Spleen (tissue), 11 donors: Measurements from ENCODE around the gene LAMA5. TPM values are rescaled to one million over a fixed set of nuclear protein-coding genes. Genes with fewer than 3 reads are reported as not detected.

Source experiments
- DNase-seq: peaks from one replicate; pipeline ENCODE4 v3.0.0-alpha.2; 2020
- H3K27ac ChIP-seq, 8 donors: fragments of 200-600 bp; sonication (generic) in 7 of 8; 1 replicate in 4 of 8; 2 replicates in 4 of 8; pipeline versions ENCODE4 v1.5.0 to v1.8.0; 2016 to 2021; ENCODE audit warnings: inconsistent platforms in 4 of 8, mild to moderate bottlenecking in 4 of 8, moderate library complexity in 1 of 8
- H3K27me3 ChIP-seq, 7 donors: fragments of 200-600 bp; sonication (generic) in 6 of 7; replicated peaks in 1 of 7; 1 replicate in 4 of 7; 2 replicates in 3 of 7; pipeline versions ENCODE4 v1.5.0 to v1.8.0; 2016 to 2021; ENCODE audit warnings: inconsistent platforms in 3 of 7, mild to moderate bottlenecking in 1 of 7
- H3K36me3 ChIP-seq, 6 donors: fragments of 200-600 bp; sonication (generic) in 5 of 6; 1 replicate in 4 of 6; 2 replicates in 2 of 6; pipeline versions ENCODE4 v1.5.0 to v1.8.0; 2016 to 2021; ENCODE audit warnings: inconsistent platforms in 2 of 6
- H3K4me1 ChIP-seq, 6 donors: fragments of 200-600 bp; sonication (generic) in 5 of 6; 1 replicate in 3 of 6; 2 replicates in 3 of 6; pipeline versions ENCODE4 v1.5.0 to v1.8.0; 2016 to 2021; ENCODE audit warnings: inconsistent platforms in 3 of 6
- H3K4me3 ChIP-seq, 8 donors: fragments of 200-600 bp; sonication (generic) in 7 of 8; 1 replicate in 4 of 8; 2 replicates in 4 of 8; pipeline versions ENCODE4 v1.5.0 to v1.8.0; 2016 to 2021; ENCODE audit warnings: inconsistent platforms in 4 of 8, mild to moderate bottlenecking in 4 of 8, moderate library complexity in 2 of 8
- H3K9me3 ChIP-seq, 8 donors: fragments of 200-600 bp; sonication (generic) in 7 of 8; 1 replicate in 4 of 8; 2 replicates in 4 of 8; pipeline versions ENCODE4 v1.5.0 to v1.8.0; 2016 to 2021; ENCODE audit warnings: inconsistent platforms in 4 of 8
- POLR2A ChIP-seq, 3 donors: fragments of 450-650 bp; IDR thresholded peaks; one replicate each; pipeline ENCODE4 v1.5.1; 2017; ENCODE audit warnings: antibody characterized with exemption in 3 of 3, mild to moderate bottlenecking in 1 of 3
- POLR2AphosphoS5 ChIP-seq, 3 donors: sonication (generic); formaldehyde crosslinking; IDR thresholded peaks; one replicate each; pipeline ENCODE4 v1.5.1; 2017; ENCODE audit warnings: antibody characterized with exemption in 3 of 3
- WGBS, 5 donors: extraction: QIAGEN DNeasy Blood & Tissue Kit in 3 of 5; methylation state at CpG; one replicate each; pipeline versions ENCODE4 v1.1.5 to v1.1.7; 2013 to 2018; 5-methylcytosine and 5-hydroxymethylcytosine counted together
- intact Hi-C: fragments of 100-400 bp; cut with DNase I; formaldehyde crosslinking; loops from one replicate; pipeline ENCODE4 v1.15.0; 2023; ENCODE audit warnings: low total_unique reads
- polyA plus RNA-seq, 3 donors: library from polyadenylated mRNA; stranded (reverse); fragments of 200-250 nt; gene quantifications; one replicate each; pipeline ENCODE4 v1.2.1, GENCODE V29; 2013
- total RNA-seq, 7 donors: library from RNA; depleted of rRNA in 3 of 7; stranded (reverse); fragments of >200 nt in 3 of 7; fragmentation: NEBNext Ultra II Directional in 4 of 7; extraction: Animal tissue kit (Norgen Biotek cat#: 25700) in 4 of 7; gene quantifications; one replicate each; pipeline versions ENCODE4 v1.1.0 to v1.2.1, GENCODE V29; 2016 to 2021
- TF ChIP-seq, protein P1 (sequence below), 11 experiments: fragments of 200-600 bp in 7 of 11; fragments of 450-650 bp in 4 of 11; sonication (generic) in 4 of 11; IDR thresholded peaks in 8 of 11; conservative IDR thresholded peaks in 3 of 11; 1 replicate in 7 of 11; 2 replicates in 4 of 11; pipeline versions ENCODE4 v1.4.0 to v1.8.0; 2016 to 2021; ENCODE audit warnings: antibody characterized with exemption in 11 of 11, inconsistent platforms in 4 of 11, mild to moderate bottlenecking in 1 of 11
- donor health status: healthy with polysubstance abuse.
- donor health status: DM: no; HTN: no; CAD: no; lungs with moderate emphysema.
- donor health status: DM: no; HTN: no; CAD: no.
- donor health status: Bipolar disorder and iron deficiency.
- donor health status: healthy.
- donor health status: DM: no; HTN: no; CAD: no.
- donor health status: DM: yes; HTN: yes; CAD: no.

Gene LAMA5
- total and polyA plus RNA-seq, 10 donors, result 46.5 to 266 (median 115) TPM

DNA sequence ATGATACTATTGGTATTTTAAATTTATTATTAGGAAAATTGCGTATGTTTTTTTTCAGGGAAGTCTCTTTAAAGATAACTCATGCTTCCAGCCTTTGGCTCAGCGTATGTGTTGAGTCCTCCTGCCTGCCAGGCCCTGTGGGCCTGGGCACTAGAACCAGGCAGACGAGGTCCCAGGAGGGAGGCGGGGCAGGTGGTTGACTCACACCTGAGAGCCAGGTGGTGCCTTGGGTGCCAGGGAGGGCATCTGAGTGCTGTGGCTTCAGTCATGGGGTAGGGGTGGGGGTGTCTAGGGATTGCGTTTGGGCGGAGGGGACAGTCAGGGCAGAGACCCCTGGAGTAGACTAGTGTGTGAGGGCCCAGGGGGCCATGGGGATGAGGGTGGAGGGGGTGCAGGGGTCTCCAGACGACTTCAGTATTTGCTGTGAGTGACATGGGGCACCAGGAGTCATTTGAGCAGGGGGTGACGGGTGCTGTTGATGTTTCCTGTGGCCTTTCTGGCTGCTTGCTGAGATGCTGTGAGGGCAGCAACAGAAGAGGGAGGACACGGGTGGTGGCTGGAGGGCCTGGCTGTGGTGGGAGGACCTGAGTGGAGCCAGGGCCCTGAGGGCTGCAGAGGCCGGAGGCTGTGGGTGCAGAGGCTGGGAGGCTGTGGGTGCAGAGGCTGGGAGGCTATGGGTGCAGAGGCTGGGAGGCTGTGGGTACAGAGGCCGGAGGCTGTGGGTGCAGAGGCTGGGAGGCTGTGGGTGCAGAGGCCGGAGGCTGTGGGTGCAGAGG is 79.2 kb downstream of the LAMA5 start:
- TF ChIP-seq, protein P1, sequence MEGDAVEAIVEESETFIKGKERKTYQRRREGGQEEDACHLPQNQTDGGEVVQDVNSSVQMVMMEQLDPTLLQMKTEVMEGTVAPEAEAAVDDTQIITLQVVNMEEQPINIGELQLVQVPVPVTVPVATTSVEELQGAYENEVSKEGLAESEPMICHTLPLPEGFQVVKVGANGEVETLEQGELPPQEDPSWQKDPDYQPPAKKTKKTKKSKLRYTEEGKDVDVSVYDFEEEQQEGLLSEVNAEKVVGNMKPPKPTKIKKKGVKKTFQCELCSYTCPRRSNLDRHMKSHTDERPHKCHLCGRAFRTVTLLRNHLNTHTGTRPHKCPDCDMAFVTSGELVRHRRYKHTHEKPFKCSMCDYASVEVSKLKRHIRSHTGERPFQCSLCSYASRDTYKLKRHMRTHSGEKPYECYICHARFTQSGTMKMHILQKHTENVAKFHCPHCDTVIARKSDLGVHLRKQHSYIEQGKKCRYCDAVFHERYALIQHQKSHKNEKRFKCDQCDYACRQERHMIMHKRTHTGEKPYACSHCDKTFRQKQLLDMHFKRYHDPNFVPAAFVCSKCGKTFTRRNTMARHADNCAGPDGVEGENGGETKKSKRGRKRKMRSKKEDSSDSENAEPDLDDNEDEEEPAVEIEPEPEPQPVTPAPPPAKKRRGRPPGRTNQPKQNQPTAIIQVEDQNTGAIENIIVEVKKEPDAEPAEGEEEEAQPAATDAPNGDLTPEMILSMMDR (IDR thresholded peaks at IDR 0.05 in 8 of 11, conservative IDR thresholded peaks at IDR 0.05 in 3 of 11), result no peak
- TF ChIP-seq POLR2AphosphoS5 (IDR thresholded peaks at IDR 0.05) (no peak), POLR2A (IDR thresholded peaks at IDR 0.05) (no peak)
- H3K9me3 ChIP-seq, result no peaks in the 10 kb centered on the region
- peaks cover 6 to 78% (median 49%) of the 10 kb centered on the region in 6 donors for H3K4me1 ChIP-seq
- intact Hi-C loops, result no loop called here
- 89 to 95% (median 92%) methylated on average over 12 of the region's 12 CpGs for WGBS, 5 donors
- peak overlapping the region in 5 of 8 donors; percentile 19 to 83 (median 73) for H3K27ac ChIP-seq
- no peak for DNase-seq
- no peaks in the 10 kb centered on the region for H3K27me3 ChIP-seq
- peaks cover 0 to 100% (median 69%) of the 10 kb centered on the region in 6 donors for H3K36me3 ChIP-seq
- H3K4me3 ChIP-seq, result no peak overlapping the region

DNA sequence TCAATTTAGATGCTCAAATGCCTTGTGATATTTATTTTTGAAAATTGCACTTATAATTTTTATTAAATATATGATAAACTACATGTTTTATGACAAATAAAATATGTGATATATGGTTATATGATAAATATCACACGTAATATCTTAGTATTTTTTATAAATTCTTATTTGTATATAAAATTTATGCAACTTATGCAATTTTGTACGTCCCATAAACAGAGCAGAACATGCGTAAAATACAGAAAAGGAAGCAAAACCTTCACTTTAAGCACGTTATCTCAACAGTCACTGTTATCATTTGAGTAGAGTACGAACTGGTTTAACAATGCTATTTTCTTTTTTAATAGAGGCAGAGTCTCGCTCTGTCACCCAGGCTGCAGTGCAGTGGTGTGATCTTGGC is 80.0 kb downstream of the LAMA5 start:
- Histone ChIP-seq H3K27me3 (no peaks in the 10 kb centered on the region), H3K4me1 (peaks cover 6 to 75% (median 45%) of the 10 kb centered on the region in 6 donors), H3K36me3 (peaks cover 0 to 100% (median 72%) of the 10 kb centered on the region in 6 donors), H3K9me3 (no peaks in the 10 kb centered on the region), H3K27ac (peak overlapping the region in 5 of 8 donors; percentile 69 to 83 (median 75)), H3K4me3 (no peak overlapping the region)
- 73 to 89% (median 81%) methylated on average over 6 of the region's 6 CpGs for WGBS, 5 donors
- no peak for DNase-seq
- intact Hi-C loops, result no loop called here
- TF ChIP-seq POLR2AphosphoS5 (IDR thresholded peaks at IDR 0.05) (no peak), POLR2A (IDR thresholded peaks at IDR 0.05) (no peak)
- TF ChIP-seq, protein P1 (IDR thresholded peaks at IDR 0.05 in 8 of 11, conservative IDR thresholded peaks at IDR 0.05 in 3 of 11), result no peak

DNA sequence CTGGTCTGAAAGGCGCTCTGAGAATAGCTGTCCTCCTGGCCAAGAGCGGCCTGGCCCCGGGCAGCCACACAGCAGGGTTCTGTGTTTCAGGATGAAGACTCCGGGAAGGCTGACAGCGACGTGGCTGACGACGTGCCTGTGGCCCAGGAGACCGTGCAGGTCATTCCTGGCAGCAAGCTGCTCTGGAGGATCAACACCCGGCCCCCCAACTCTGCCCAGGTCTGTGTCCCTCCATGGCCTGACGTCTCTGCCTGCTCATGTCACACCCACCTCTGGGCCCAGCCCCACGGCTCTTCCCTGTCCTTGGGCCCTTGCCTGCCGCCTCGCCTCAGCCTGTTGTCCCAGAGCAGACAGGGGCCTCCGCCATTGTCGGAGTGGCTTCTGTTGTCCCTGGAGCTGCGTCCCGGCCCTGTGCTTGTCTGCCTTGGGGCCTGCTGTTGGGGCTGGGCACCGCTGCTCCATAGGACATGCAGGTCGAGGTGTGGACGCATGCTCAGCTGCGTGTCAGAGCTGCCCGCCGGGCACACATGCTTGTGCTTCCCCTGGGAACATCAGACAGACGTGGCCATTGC is 80.5 kb downstream of the LAMA5 start:
- 78 to 98% (median 85%) methylated on average over 21 to 25 of the region's 25 CpGs for WGBS, 5 donors
- Histone ChIP-seq H3K4me1 (peaks cover 6 to 70% (median 39%) of the 10 kb centered on the region in 6 donors), H3K4me3 (no peak overlapping the region), H3K36me3 (peaks cover 0 to 100% (median 72%) of the 10 kb centered on the region in 6 donors), H3K27me3 (no peaks in the 10 kb centered on the region), H3K9me3 (no peaks in the 10 kb centered on the region), H3K27ac (peak overlapping the region; percentile 27 to 83 (median 71))
- intact Hi-C loops, result no loop called here
- DNase-seq, result no peak
- TF ChIP-seq POLR2A (IDR thresholded peaks at IDR 0.05) (no peak), POLR2AphosphoS5 (IDR thresholded peaks at IDR 0.05) (peak; percentile 17 to 70 (median 55))
- TF ChIP-seq, protein P1 (IDR thresholded peaks at IDR 0.05 in 8 of 11, conservative IDR thresholded peaks at IDR 0.05 in 3 of 11), result no peak

DNA sequence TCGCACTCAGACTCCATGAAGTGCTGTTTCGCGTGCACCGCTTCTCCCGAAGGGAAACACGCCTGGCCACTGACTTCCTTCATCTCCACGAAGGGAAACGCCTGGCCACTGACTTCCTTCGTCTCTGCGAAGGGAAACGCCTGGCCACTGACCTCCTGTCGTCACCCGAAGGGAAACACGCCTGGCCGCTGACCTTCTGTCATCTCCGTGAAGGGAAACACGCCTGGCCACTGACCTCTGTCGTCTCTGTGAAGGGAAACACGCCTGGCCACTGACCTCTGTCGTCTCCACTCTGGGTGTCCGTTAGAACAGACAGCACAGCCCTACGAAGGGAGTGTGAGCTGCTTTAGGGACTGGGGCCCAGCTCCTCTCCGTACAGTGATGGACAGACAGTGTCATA is 81.4 kb downstream of the LAMA5 start:
- 49 to 73% (median 59%) methylated on average over 23 of the region's 23 CpGs for WGBS, 5 donors
- no peak overlapping the region for H3K4me3 ChIP-seq

More for the DNA sequence above, 81.4 kb downstream of the LAMA5 start:
- DNase-seq, result peak; percentile 83
- Histone ChIP-seq H3K9me3 (no peaks in the 10 kb centered on the region), H3K27ac (peak overlapping the region in 7 of 8 donors; percentile 27 to 83 (median 74)), H3K27me3 (no peaks in the 10 kb centered on the region), H3K4me1 (peaks cover 6 to 62% (median 34%) of the 10 kb centered on the region in 6 donors), H3K36me3 (peaks cover 0 to 100% (median 73%) of the 10 kb centered on the region in 6 donors)
- TF ChIP-seq, protein P1 (IDR thresholded peaks at IDR 0.05 in 8 of 11, conservative IDR thresholded peaks at IDR 0.05 in 3 of 11), result no peak
- peak; percentile 88 to 95 (median 92) for TF ChIP-seq POLR2AphosphoS5 (IDR thresholded peaks at IDR 0.05)
- no peak for TF ChIP-seq POLR2A (IDR thresholded peaks at IDR 0.05)
- intact Hi-C loops, result no loop called here
